ENCODE measurements around the gene SRRM4. TPM values are rescaled to one million over a fixed set of nuclear protein-coding genes. Genes with fewer than 3 reads are reported as not detected.

The SRRM4 gene
- total and polyA plus RNA-seq, 4 donors = not detected

GRCh38 chr12:119013023-119013422 is 31.7 kb downstream of the SRRM4 start:
- H3K27ac ChIP-seq (ENCODE audit: low read depth in 1 of 2, low read length in 2 of 2) = no peak overlapping the region
- no peak overlapping the region for H3K4me3 ChIP-seq (ENCODE audit: low read depth in 1 of 3, low read length in 3 of 3)
- peaks cover 0 to 5% (median 3%) of the 10 kb centered on the region in 4 donors for H3K27me3 ChIP-seq (ENCODE audit: control insufficient read depth in 4 of 4, insufficient read depth in 4 of 4, low read length in 3 of 4)
- peaks cover 0 to 3% (median under 1%) of the 10 kb centered on the region in 4 donors for H3K9me3 ChIP-seq (ENCODE audit: control insufficient read depth in 4 of 4, low read length in 3 of 4)
- no peak for TF ChIP-seq CTCF (IDR thresholded peaks at IDR 0.05; ENCODE audit: low read depth, low read length, missing input control)
- TF ChIP-seq REST (IDR thresholded peaks at IDR 0.05) = no peak
- no peak for TF ChIP-seq YY1 (IDR thresholded peaks at IDR 0.05)
- no peak for TF ChIP-seq JUND (IDR thresholded peaks at IDR 0.05)
- TF ChIP-seq EGR1 (IDR thresholded peaks at IDR 0.05; ENCODE audit: low read depth in 2 of 2) = no peak
- TF ChIP-seq RAD21 (IDR thresholded peaks at IDR 0.05) = no peak
- TF ChIP-seq SP1 (IDR thresholded peaks at IDR 0.05) = no peak
- no peak for TF ChIP-seq FOXA2 (IDR thresholded peaks at IDR 0.05)
- TF ChIP-seq GABPA (IDR thresholded peaks at IDR 0.05 in 1 of 2, conservative IDR thresholded peaks at IDR 0.05 in 1 of 2) = no peak
- TF ChIP-seq MAX (IDR thresholded peaks at IDR 0.05) = no peak
- no peak for TF ChIP-seq ZBTB33 (IDR thresholded peaks at IDR 0.05)
- TF ChIP-seq RXRA (IDR thresholded peaks at IDR 0.05) = no peak
- no peaks in the 10 kb centered on the region for H3K36me3 ChIP-seq (ENCODE audit: control insufficient read depth in 4 of 4, insufficient read depth in 3 of 4, low read depth in 1 of 4, low read length in 3 of 4)
- no peak overlapping the region for H3K9ac ChIP-seq (ENCODE audit: low read depth in 1 of 2, low read length in 2 of 2)
- peaks cover 0 to 4% (median under 1%) of the 10 kb centered on the region in 4 donors for H3K4me1 ChIP-seq (ENCODE audit: control insufficient read depth in 4 of 4, insufficient read depth in 4 of 4, low read length in 3 of 4)
- no peak for DNase-seq (ENCODE audit: low spot score)

GRCh38 chr12:119014368-119014767 is 33.0 kb downstream of the SRRM4 start:
- 79% methylated on average over 1 of the region's 1 CpG for WGBS
- no peaks in the 10 kb centered on the region for H3K4me1 ChIP-seq (ENCODE audit: control insufficient read depth in 4 of 4, insufficient read depth in 4 of 4, low read length in 3 of 4)
- DNase-seq (ENCODE audit: low spot score) = no peak
- H3K9ac ChIP-seq (ENCODE audit: low read depth in 1 of 2, low read length in 2 of 2) = no peak overlapping the region
- H3K27me3 ChIP-seq (ENCODE audit: control insufficient read depth in 4 of 4, insufficient read depth in 4 of 4, low read length in 3 of 4) = peaks cover 0 to 7% (median 3%) of the 10 kb centered on the region in 4 donors
- H3K4me3 ChIP-seq (ENCODE audit: low read depth in 1 of 3, low read length in 3 of 3) = no peak overlapping the region
- H3K27ac ChIP-seq (ENCODE audit: low read depth in 1 of 2, low read length in 2 of 2) = no peak overlapping the region
- H3K9me3 ChIP-seq (ENCODE audit: control insufficient read depth in 4 of 4, low read length in 3 of 4) = peaks cover 0 to 3% (median under 1%) of the 10 kb centered on the region in 4 donors
- no peaks in the 10 kb centered on the region for H3K36me3 ChIP-seq (ENCODE audit: control insufficient read depth in 4 of 4, insufficient read depth in 3 of 4, low read depth in 1 of 4, low read length in 3 of 4)
- no peak for TF ChIP-seq YY1 (IDR thresholded peaks at IDR 0.05)
- TF ChIP-seq GABPA (IDR thresholded peaks at IDR 0.05 in 1 of 2, conservative IDR thresholded peaks at IDR 0.05 in 1 of 2) = no peak
- no peak for TF ChIP-seq TAF1 (conservative IDR thresholded peaks at IDR 0.05)

Data from liver (tissue), 9 donors.